Non-pigmented ciliary epithelial cell (primary cell): ENCODE measurements around the gene DECR2.
"Not testable (repeated sequence)": the region's sequence is repeated elsewhere in the genome, so short reads cannot be mapped to it uniquely, and the experiment has no call there.

Source experiments
- DNase-seq: peaks from one replicate; pipeline ENCODE4 v3.0.0-alpha.2; 2010; ENCODE audit warnings: low read depth

The DECR2 gene

DNA sequence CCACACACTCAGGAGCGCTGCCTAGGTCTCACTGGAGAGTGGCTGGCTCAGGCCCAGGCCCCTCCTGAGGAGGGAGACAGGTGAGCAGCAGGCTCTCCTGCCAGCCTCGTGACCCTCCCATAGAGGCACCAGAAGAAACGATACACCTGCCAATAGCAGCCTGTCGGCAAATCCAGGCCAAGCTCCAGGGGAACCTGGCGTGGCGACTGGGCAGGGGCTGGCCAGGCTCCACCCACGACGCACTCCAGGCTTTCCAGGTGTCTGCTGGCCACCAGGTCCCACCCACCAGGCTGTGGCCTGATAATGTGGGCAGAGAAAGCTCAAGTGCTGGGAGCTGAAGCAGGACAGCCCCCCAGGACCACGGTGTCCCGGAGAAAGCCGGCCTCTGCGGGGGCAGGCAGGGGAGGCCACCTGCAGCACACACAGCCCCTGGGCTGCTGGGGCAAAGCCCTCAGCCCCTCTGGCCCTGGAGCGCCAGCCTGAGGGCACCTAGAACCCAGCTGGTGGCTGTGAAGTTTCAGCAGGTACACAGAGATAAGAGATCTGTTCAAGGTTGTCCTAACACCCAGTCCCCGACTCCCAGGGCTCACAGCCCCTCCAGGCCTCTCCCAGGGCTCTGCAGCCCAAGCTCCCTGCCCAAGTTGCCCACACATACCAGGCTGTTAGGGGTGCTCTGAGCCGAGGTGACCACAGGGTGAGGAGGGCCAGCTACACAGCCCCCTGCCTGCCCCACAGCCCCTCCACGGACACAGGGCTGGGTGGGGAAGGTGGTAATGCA lies 22.3 kb upstream of the DECR2 start:
- DNase-seq: no peak

DNA sequence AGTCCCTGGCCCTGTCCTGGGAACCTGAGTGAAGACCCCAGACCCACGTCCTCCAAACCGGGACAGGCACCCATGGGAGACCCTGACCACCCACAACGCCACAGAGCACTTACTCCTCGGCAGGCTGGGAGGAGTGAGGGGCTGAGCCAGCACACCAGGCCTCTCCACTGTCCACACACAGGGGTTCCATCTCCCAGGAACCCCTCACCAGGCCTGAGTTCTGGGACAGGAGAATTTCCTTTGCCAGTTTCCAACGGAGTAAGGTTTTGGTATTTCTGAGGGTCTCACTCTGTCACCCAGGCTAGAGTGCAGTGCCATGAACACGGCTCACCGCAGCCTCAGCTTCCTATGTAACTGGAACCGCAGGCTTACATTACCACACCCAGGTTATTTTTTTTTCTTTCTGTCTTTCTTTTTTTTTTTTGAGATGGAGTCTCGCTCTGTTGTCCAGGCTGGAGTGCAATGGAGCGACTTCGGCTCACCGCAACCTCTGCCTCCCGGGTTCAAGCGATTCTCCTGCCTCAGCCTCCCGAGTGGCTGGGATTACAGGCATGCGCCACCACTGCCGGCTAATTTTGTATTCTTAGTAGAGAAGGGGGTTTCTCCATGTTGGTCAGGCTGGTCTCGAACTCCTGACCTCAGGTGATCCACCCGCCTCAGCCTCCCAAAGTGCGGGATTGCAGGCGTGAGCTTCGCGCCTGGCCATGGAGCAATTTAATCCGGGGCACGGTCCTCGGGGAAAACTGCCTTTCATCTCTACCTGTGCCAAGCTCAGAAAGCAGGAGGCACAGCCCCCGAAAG lies 21.5 kb upstream of the DECR2 start:
- no peak for DNase-seq

DNA sequence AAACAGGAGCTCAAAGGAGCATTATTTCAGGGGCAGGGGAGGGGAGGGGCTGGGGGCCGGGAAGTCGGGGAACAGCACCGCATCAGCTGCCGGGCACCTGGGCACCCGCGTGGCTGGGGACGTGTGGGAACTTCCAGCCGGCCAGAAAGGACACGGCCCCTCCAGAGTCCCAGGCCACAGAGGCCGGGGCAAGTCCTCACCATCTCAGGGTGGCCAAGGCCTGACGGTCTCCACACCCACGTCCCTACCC lies 21.0 kb upstream of the DECR2 start:
- no peak for DNase-seq

DNA sequence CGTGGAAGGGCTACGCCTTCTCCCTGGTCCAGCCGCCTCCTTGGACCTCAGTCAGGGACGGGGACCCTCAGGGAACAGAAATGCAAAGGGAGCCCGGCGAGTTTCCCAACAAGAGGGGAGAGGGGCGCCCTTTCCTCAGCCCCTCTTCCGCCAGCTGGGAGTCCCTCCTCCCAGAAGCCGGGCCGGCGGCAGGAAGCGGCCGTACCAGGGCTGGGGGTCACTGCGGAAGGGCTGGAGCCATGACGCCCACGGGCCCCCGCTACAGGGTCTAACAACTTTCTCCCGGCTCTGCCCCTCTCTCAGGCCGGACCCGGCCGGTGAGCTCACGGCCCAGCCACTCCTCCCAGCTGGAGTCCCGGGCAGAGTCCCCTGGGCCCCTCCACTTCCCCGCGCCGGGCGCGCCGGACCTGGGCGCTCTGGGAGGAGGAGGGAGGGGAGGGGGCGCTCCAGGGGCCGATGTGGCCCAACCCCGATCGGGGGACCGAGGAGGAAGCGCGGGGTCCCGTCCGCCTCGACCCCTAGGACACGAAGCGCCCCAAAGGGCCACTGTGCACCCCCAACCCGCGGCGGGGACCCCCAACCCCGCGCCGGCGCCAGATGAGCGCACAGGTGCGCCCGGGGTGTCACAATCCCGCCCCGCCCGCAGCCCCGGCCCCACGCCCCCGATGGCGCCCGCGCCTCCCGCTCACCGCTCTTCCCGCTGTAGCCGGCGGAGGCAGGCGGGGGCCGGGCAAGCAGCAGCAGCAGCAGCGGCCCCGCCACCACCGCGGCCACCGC lies 20.5 kb upstream of the DECR2 start:
- no peak for DNase-seq

DNA sequence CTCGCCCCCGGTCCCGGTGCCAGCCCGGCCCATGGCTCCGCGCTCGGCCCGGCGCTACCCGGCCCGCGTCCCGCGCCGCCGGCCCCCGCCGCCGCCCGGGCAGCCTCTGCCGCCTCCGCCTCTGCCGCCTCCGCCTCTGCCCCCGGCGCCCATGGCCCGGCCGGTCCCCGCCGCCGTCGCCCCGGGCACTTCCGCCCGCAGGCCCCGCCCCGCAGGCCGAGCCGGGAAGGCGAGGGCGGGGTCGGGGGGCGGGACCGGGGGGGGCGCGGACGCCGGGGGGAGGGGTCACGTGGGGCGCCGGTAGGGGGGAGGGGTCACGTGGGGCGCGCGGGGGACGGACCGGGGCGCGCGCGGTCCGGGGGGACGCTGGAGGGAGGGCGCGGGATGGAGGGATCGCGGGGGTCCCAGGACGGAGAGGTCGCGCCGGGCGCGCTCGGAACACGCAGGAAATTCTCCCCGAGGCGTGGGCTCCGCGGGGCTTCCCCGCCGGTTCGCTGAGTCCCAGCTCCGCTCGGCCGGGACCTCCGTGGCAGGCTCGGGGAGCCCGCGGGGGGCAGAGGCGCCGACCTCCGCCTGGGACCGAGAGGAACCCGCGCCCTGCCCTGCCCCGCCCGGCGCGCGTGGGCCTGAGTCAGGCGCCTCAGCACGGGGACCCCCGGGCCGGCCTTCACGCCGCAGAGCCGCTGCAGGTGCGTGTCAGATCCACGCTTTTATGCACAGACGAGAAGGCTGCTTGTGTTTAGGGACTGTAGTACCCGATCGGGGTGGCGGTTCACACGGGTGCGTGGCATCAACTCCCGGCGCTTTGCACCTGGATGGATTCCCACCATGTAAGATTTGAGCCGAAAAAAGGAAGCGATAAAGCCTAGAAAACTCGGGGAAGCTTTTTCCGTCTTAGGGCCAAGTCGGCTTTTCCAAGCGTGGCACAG lies 19.6 kb upstream of the DECR2 start, which contains the start of gene PGAP6:
Gene PGAP6 (minus strand): TSS at position 190 of the 929 bp plus-strand sequence. CDS start 157 bp downstream, at position 33.
- no peak for DNase-seq

DNA sequence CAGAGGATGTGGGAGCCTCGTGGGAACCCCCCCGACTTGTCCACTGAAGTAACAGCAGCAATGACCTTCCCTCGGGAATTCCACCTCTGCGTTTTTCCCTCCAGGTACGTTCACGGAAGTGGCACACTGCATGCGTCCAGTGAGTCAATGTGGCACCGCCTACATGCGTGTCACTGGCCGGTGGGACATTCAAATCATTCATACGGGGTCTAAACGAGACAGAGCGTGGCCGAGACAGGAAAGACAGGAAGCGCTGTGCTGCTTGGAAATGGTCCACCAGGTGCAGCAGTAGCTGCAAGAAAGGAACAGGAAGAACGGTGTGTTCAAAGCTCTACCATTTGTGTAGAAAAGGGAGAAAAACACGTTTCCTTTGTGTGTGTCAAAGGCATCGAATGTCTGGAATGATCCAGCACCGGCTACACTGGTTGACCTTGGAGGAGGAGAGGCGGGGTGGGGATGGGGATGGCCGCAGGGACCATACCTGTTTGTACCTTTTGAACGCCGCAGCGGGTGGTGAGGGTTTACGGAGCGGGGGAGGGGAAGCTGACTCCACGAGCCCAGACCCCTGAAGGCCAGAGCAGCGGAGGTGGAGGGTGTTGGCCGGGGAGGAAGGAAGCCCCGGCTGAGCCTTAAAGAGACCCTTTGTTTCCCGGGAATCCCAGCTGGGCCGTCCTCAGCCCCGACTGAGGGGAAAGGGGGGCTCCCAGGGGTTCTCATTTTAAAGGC lies 18.2 kb upstream of the DECR2 start:
- DNase-seq: no peak

DNA sequence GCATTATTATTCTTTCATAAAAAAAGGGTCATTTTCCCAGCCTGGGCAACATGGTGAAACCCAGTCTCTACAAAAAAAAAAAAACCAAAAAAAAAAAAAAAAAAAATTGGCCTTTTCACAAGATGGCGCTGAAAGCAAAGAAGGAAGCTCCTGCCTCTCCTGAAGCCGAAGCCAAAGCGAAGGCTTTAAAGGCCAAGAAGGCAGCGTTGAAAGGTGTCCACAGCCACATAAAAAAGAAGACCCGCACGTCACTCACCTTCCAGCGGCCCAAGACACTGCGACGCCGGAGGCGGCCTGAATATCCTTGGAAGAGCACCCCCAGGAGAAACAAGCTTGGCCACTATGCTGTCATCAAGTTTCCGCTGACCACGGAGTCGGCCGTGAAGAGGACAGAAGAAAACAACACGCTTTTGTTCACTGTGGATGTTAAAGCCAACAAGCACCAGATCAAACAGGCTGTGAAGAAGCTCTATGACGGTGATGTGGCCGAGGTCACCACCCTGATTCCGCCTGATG lies 15.0 kb upstream of the DECR2 start:
- DNase-seq: no peak

DNA sequence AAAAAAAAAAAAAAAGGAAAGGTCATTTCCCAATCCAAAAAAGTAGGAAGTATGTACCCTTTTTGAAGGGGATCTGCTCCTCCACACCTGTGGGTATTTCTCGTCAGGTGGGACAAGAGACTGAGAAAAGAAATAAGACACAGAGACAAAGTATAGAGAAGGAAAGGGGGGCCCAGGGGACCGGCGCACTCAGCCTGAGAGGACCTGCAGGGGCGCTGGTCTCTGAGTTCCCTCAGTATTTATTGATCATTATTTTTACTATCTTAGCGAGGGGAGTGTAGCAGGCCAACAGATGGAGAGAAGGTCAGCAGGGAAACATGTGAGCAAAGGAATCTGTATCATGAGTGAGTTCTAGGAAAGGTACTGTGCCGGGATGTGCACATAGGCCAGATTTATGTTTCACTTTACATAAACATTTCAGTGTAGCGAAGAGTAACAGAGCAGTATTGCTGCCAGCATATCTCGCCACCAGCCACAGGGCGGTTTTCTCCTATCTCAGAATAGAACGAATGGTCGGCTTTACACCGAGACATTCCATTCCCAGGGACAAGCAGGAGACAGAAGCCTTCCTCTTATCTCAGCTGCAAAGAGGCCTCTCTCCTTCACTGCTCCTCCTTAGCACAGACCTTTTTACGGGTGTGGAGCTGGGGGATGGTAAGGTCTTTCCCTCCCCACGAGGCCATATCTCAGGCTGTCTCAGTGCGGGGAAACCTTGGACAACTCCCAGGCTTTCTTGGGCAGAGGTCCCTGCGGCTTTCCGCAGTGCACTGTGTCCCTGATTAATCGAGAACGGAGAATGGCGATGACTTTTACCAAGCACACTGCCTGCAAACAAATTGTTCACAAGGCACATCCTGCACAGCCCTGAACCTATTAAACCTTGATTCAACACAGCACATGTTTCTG lies 13.7 kb upstream of the DECR2 start:
- DNase-seq: not testable (repeated sequence)

DNA sequence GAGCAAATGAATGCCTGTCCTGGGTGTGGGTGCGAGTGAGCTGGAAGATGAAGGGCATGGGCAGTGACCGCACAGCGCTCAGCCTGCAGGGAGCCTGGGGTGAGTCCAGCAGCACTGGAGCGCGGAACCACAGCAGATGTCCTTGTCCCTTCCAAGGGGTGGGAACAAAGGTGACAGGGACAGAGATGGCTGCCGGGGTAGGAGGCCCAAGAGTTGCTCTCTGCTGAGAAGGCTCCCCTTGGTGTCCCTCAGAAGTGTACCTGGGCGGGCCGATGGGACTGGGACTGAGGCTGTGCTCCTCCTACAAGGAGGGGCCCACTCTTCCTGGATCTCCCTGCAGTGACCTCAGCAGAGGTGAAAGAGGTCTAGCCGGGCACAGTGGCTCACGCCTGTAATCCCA lies 12.3 kb upstream of the DECR2 start:
- no peak for DNase-seq

DNA sequence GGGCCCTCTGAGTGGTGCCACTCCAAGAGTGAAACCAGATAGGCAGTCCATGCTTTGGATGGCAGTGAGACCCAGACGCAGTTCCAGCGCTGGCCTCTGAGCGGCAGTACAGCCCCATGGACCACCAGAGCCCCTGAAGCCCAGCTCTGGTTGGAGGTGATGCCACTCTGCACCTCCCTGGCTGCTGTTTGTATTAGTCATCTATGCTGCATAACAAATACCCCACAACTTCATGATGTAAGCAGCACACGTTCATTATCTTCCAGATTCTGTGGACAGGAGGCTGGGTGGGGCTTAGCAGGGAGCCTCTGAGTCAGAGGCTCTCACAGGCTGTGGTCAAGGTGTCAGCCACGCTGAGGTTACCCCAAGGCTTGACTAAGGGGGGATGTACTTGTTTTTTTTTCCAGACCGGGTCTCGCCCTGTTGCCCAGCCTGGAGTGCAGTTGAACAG lies 9.8 kb upstream of the DECR2 start:
- peak; percentile 17 for DNase-seq

DNA sequence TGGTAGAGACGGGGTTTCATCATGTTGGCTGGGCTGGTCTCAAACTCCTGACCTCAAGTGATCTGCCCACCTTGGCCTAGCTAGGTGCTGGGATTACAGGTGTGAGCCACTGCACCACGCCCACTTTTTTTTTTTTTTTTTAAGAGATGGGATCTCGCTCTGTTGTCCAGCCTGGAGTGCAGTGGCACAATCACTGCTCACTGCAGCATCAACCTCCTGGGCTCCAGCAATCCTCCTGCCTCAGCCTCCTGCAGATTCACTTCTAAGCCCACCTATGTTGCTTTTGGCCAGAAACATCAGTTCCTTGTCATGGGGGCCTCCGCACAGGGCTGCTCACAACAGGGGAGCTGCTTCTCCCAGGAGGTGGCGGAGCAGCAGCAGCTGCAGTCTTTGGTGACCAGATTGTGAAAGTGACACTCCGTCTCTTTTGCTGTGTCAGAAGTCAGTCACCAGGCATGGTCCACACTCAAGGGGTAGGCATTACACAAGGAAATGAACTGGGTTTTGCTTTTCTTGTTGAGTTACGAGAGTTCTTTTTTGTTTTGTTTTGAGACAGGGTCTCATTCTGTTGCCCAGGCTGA lies 9.1 kb upstream of the DECR2 start:
- no peak for DNase-seq

DNA sequence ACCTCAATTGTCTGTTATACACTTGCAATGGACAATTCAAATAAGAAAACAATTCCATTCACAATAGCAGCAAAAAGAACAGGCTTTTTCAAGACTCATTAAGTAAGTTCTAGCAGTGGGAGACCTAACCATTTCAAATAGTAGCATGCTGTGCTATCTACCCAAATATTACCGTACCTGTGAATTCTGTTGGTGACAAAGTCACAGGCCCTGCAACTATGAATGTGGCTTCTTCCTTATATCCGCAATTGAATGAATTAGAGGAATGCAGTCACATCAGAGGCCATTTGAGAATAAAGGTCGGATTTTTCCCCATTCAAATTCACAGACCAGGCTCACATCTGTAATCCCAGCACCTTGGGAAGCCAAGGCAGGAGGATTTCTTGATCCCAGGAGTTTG lies 5.5 kb upstream of the DECR2 start:
- no peak for DNase-seq

DNA sequence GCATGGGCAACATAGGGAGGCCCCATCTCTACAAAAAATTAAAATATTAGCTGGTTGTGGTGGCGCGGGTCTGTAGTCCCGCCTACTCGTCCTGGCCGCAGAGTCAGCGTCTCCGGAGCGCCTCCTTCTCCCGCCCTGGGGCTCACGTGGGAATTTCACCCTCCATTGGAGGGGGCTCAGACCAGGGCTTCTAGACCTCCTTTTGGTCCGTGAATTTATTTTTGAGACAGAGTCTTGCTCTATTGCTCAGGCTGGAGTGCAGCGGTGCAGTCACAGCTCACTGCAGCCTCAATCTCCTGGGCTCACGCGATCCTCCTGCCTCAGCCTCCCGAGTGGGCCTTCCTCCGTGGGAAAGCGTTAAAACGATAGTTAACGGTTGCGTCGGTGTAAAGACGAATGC lies 5.1 kb upstream of the DECR2 start:
- DNase-seq: no peak

DNA sequence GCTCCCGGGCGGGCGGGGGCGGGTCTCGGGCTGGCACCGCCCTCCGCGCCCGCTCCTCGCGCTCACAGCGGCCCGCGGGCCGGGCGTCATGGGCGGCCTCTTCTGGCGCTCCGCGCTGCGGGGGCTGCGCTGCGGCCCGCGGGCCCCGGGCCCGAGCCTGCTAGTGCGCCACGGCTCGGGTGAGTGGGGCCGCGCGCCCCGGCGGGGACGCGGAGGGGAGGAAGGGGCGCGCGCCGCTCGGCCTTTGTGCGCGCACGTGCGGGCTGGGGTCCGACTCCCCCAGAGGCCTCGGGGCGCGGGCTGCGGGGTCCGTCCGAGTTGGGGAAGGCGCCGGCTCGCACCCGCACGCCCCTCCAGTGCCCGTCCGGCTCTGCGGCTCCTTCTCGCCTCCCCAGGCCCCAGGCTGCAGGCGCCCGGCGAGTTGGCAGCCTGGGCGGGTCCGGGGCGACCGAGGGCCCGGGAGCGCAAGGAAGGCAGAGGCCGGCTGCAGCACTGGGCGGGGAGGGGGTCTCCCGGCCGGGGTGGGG lies 4.5 kb upstream of the DECR2 start, which contains the start of gene NME4:
Gene NME4 (plus strand): TSS at position 65 of the 527 bp plus-strand sequence. CDS start 24 bp downstream, at position 89.
- no peak for DNase-seq

DNA sequence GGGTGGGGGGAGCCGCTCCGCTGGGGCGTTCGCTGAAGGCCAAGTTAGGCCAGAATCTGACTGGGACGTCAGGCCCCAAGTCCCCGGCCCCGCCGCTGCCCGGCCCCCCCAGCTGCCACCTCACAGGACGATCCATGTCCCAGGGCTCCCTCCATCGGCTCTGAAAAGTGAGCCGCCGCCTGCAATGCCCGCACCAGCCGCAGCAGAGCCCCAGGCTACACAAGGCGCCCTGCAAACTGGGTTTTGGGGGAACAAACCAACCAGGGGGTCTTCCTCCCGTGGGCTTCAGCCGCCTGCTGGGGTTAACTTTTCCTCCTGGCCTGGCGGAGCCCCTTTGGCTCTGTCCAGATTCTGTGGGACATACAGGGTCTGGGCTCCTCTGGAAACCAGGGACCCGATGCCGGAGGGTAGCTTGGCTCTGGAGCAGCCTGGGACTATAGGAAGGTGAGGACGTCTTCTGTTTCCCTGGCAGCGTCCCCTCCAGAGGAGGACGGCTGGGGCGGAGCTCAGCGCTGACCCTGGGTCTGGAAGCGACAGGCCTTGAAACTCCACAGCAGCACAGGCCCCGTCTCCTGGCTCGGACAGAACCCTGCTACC lies 3.9 kb upstream of the DECR2 start:
- DNase-seq: no peak

DNA sequence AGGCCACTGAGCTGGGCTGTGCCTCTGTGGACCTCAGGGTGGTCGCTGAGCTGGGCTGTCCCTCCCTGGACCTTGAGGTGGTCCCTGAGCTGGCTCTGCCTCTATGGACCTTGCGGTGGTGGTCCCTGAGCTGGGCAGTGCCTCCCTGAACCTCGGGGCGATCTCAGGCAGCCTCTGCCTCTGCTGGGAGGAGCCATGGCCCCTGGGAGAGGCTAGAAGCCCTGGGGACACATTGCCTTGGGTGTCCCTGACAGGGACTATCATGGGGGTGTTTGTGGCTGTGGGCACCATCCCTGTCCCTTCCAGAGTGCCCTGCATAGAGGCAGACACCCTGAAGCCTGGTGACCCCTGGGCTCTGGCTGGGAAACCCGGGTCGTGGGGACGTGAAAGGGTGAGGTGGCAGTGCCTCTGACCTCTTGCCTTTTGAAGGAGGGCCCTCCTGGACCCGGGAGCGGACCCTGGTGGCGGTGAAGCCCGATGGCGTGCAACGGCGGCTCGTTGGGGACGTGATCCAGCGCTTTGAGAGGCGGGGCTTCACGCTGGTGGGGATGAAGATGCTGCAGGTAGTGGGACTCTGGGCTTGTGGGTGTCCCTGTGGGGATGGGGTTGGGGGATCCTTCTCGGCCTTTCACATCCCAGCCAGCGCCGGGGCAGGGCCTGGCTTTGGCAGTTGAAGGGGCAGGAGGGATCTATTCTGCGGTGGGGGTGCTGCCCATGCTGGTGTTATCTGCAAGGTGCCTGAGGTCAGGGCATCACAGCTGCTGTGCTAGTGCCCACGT lies 2.9 kb upstream of the DECR2 start:
- no peak for DNase-seq

DNA sequence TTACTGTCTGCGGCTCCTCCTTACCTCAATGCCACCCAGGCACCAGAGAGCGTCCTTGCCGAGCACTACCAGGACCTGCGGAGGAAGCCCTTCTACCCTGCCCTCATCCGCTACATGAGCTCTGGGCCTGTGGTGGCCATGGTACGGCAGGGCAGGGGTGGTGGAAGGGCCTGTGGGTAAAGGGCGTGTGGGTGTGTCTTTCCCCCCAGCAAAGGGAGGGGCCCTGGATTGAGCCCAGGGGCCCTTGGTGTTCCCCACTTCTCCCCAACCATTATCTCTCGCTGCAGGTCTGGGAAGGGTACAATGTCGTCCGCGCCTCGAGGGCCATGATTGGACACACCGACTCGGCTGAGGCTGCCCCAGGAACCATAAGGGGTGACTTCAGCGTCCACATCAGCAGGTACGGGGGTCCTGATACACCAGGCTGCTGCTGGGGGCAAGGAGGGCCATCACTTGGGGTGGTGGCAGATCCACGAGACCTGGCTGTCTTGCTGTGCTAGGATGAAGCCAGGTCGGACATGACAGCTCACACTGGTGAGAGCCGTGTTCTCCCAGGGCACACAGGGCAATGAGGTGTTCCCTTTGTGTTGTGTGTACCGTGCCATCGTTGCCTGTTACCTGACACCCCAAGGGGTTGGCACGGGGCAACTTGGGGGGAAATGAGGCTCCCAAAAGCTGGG lies 2.2 kb upstream of the DECR2 start:
- DNase-seq: no peak
